Stimulated activated CD4-positive, alpha-beta T cell treated with anti-CD3 and anti-CD28 coated beads, TNF-alpha, amount 100 ng/mL, for 24 hours (primary cell): ENCODE data around the gene S100A2.

ENCODE experiments used
- DNase-seq, 3 experiments: peaks; one replicate each; pipeline ENCODE4 v3.0.0-alpha.2; 2020; ENCODE audit warnings: low read depth in 3 of 3

The S100A2 gene

DNA sequence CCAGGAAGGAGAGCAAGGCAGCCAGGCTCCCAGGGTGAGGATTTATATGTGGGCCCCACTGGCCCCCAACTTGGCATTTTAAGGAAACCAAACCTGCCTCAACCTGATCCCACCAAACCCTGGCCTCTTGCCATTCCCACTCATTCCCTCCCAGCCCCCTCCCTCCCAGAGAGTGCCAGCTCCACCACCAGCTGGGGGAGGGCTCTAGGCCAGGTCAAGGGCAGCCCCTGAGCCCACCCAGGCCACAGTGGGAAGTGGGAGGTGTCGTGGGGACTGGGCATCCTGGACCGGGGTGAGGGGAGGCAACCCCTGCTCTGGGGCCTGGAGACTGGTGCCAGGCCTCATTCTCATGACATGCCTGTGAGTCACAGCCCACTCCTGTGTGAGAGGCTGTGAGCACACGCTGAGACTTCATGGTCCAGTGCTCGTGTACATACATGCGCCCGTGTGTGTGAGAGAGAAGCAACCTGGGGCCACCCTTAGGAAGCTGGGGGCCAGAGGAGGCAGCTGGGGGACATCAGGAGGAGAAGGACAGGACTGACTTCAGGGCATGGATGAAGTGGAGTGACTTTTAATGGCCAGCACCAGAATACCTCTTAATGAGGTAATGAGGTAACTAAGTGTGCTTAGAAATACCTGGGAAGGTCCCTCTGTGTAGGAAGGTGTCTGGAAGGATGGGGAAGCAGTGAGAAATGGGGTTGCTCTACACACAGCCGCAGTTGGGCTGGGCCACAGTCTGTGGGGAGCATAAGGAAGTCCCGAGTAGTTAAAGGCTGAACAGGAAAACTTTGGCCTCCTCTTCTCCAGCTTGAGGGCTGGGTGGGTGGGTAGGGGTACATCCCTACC lies at the start of gene S100A2:
TSS of gene S100A2 (minus strand) at position 316 of the 846 bp plus-strand sequence. CDS start 1,967 bp downstream, outside the sequence.
- peak; percentile 31 to 56 (median 47) for DNase-seq

DNA sequence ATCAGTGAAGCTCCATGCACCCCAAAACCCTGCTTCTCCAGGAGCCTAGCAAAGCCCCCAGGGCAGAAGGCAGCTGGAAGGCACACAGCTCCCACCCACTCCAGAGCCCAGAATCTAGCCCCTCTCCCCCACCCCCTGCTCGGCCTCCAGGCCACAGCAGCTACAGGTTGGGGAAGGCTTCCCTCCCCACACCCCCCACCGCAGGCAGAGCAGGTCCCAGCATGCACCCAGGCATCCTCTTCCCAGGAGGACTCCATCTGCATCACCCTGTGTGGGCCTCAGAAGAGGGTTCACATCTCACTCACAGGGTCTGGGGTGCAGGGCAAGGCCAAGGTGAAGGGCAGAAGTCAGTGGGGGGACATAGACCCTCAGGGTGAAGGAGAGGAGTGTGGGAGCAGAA lies 49.8 kb upstream of the S100A2 start:
- DNase-seq: no peak

DNA sequence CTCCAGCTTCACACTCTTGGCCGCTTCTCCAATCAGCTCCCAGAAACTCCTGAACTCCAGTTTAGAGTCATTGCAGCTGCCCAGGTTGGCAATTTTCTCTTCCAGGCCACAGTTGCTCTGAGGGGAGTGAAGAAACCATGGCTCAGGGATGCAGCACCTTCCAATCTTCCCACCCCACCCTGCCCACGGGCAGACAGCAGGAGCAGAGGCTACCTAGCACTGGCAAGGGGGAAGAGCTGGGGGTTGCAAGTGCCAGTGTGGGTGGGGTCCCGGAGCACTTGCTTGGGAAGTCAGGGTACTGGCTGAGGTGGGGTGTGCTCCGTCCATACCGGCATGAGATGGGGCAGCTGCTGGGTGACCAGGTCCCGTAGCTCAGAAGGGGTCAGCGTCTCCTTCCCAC lies 49.3 kb upstream of the S100A2 start:
- no peak for DNase-seq

DNA sequence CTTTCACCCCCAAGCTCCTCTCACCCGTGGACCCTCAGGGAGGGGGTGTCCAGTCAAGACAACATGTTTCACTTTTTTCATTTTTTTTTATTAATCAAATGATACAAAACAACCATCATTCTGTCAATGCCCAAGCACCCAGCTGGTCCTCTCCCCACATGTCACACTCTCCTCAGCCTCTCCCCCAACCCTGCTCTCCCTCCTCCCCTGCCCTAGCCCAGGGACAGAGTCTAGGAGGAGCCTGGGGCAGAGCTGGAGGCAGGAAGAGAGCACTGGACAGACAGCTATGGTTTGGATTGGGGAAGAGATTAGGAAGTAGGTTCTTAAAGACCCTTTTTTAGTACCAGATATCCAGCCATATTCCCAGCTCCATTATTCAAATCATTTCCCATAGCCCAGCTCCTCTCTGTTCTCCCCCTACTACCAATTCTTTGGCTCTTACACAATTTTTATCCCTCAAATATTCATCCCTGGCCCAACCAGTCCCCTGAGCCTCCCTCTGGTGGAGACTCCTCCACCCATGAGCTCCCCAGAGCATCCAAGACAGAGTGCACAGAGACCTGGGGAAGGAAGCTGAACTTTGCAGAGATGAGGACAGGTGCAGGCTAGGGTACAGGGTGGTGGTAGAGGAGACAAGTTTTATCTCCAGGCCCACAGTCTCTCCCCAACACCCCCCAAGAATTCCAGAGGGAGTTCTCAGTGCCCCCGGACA lies 48.7 kb upstream of the S100A2 start:
- no peak for DNase-seq

DNA sequence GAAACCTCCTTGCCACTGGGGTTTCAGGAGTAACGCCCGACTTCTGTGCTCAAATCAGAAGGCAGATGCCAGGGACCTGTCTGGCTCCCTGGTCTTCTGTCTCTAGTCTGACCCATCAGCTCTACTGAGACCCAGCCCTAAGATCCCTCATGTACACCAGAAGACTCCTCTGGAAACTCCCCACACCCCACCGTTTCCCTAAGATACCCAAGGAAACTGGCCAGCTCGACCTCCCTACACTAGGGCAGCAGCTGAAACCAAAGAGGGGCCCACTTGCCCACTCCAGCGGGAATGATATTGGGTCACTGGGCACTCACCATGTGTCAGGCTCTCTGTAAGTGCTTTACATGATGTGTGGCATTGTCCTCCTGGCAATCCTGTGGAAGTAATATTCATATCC lies 47.8 kb upstream of the S100A2 start:
- DNase-seq: no peak

DNA sequence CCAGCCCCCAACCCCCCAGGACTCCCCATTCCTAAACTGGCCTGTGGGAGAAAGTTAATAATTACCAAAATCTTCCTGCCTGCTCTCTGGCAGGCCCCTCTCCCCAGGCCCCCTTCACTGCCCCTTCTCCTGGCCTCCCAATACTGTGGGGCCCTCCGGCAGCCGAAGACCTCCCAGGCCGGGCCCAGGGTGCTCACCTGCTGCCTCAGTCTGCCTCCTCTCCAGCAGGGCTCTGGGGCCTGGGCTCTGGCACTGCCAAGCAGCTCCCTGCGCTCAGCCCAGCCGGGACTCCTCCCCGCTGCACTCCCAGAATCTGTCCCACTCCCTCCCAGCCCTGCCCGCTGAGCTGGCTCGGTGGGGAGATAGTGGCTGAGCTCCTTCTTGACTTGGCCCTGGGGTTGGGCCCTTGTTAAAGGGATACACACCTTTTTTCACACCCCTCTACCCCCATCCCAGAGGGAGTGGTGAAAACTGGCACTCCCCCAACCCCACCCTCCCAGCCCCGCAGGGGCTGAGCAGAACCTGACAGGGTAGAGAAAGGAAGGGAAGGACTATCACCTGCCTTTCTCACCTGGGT lies 47.2 kb upstream of the S100A2 start, which contains the start of gene S100A16:
TSS of gene S100A16 (minus strand) at position 383 of the 577 bp plus-strand sequence. CDS start 4,986 bp downstream, outside the sequence.
- DNase-seq: no peak

DNA sequence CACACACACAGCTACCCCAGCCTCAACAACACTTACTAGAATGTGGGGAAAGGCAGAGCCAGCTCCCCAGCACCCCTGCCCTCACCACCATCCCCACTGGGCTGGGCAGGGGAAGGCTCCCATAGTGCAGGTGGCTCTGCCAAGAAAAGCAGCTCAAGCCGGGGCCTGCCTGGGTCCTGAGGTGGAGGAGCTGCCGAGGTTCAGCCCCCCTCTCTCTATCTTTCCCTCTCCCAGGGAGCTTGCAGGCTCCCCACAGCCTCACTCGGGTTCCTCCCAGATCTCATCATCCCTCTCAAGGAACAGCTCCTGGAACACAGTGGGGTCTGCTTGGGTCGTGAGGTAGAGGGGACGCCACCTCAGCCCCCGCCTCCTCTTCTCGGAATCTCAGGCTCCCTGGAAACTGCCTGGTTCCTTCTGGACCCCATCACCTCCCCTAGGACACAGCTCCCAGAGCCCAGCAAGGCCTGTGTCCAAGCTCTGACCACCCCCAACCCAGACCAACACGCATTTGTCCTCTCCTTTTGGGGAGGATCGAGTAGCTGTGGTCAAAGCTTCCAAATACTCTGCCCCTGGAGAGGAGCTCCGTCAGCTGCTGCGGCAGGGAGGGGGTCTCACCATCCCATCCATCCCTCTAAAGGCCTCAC lies 46.6 kb upstream of the S100A2 start:
- DNase-seq: no peak

DNA sequence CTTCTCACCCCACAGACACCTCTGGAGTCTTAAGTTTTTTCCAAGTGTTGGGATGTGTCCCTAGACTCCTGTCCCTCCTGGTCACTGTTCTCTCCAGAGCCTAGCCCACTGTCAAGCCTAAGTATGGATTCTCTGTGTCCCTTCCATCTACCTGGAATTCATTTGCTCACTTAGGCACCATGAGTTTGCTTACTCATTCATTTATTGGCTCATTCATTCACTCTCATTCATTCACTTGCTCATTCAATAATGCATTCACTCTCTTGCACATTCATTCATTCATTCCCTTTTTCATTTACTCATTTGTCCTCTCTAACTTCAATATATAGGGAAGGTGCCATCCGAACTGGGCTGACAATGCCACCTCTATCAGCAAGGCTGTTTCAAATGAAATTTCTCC lies 45.7 kb upstream of the S100A2 start:
- no peak for DNase-seq

DNA sequence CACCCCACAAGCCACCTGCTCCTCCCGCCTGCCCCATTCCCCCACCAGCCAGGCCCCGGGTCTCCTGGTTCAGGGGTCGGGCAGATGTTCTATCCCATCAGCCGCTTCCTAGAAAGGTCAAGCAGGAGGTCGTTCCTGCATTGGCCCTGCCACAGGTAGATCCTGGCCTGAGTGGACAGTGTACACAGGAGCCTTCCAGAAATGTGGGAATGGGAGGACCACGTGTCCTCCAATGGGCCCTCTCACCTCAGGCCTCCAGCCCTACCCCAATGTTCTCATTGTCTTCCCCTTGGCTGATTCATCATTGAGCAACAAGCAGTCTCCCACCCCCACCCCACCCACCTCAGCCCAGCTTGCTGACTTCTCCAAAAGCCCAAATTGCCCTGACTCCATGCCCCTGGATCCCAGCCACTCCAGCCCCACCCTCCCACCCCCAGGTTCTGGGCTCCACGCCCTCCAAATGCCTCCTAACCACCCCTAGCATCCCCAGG lies 45.2 kb upstream of the S100A2 start:
- DNase-seq: no peak

DNA sequence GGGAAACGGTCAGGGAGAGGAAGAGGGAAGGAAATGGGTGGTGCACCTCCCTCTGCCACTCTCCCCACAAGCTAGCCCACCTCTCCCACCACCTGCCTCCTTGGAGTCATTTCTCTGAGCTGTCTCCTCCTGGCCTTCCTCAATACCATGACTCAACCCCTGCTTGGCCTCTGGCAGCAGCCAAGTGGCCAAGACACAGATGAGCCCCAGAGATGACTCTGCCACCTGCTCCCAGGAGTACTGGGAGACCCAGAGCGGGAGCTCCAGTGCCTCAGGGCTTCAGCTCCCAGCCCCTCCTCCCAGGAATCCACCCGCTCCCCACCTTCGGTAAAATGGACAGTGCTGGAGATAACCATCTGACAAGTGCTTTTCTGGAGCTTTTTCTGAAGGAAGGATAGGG lies 44.7 kb upstream of the S100A2 start:
- DNase-seq: no peak

DNA sequence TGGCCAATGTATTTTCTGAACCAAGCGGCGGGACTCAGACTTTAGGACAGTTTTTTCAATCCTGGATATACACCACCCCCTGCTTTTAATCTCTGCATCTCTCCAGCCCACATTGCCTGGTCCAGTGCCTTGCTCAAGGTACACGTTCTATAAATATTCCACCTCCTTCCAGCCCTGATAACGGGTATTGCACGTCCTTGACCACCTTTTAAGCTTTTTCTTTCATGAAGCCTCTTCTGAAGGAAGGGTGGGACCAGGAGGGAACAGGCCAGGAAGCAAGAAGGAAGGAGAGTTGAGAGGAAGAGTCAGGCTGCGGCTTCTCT lies 43.9 kb upstream of the S100A2 start:
- no peak for DNase-seq

DNA sequence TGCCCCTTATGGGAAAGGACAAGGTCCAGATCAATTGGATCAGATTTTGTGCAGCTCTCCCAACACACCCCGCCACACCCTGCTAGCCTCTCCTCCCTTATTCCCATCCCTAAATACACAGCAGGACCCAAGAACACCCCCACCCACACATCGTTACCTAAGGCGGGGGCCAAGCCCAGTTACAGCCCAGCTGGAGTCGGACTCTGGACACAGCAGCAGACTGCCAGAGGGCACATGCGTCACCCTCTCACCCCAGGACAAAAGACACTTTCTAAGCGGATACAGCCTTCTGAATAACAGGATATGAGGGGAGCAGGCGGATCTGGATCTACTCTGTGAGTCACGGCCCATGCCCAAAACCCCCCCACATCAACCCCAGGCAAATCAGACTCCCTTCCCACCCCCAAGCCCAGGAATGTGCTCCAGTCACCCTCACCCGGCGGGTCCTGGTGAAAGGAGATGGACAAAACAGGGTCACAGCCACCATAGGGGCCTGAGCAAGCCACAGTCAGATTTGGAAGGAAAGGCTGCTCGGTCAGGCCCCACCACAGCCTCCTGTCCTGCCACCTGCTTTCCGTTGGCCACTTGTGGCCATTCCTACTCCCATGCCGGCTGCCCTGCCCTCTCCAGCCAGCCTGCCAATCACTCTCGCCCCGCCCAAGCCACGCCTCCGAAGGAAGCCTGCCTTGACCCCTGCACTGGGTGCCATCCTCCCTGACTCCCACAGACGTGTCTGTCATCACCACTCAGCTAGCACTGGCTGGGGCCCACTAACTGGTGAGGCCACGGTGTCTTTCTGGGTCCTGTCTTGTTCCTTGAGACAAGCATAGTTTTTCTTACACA lies 43.3 kb upstream of the S100A2 start:
- DNase-seq: no peak

DNA sequence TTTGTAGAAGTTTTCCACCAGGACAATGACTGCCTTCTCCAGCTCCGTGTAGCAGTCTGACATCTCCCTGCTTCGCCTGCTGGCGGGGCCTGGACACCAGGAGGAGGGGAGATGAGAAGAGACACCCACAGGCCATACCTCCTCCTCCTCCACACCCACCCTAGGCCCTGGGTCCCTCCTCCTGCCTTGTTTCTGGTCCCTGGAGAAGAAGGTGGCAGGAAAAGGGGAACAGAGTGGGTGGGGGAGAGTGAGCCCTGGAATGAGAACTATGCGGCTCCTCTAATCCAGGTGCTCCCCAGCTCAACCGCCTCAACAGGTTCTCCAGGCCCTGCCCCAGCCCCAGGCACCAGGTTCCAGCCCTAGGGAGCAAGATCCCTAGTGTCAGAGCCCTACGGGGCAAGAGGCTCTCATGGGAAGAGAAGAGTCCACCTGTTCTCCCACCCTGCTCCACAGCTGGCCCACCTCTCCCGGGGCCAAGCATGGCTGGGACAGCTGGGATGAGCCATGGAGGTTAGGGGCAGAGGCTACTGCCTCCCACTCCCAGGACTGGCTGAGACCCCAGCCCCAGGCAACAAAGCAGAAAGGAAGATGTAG lies 42.5 kb upstream of the S100A2 start:
- DNase-seq: no peak

DNA sequence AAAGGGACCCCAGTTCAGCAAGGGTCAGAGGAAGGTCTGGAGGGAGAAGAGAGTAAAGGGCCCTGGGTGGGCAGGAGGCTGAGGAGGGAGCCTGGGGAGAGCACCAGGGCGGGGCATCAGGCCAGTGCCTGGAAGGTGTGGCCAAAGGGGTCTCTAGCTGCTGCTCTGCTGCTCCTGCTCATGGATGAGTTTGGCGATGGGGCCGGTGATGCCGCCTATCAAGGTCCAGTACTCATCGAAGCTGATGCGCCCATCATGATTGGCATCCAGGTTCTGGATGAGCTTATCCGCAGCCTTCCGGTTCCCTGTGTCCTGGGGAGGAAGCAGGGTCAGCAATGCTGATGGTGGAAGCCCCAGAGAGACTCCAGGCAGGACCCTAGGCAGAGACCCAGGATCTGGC lies 41.7 kb upstream of the S100A2 start:
- no peak for DNase-seq

DNA sequence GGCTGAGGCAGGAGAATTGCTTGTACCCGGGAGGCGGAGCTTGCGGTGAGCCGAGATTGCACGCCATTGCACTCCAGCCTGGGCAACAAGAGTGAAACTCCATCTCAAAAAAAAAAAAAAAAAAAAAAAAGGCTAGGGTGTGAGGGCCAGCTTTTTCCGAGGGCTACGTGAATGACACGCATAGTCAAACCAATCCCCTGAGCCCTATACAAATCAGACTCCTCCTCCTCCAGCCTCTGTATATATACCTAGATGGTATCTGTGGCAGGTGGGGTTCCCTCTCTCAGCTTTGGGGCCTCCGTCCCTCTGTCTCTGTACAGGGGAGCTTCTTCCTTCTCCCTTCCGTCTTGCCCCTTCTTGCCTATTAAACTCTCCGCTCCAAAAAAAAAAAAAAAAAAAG lies 40.5 kb upstream of the S100A2 start:
- DNase-seq: no peak

DNA sequence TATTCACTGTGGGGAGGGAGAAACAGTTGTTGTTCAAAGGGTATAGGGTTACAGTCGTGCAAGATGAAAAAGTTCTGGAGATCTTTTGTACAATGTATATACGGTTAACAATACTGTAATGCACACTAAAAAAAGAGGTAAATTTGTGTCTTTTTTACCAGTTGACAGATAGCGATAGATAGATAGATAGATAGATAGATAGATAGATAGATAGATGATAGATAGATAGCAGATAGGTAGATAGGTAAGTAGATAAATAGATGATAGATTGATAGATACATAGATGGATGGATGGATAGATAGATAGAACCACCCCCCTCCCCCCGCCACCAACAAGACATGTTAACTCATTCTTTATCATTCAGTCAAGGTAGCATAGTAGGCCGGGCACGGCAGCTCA lies 37.1 kb upstream of the S100A2 start:
- no peak for DNase-seq

DNA sequence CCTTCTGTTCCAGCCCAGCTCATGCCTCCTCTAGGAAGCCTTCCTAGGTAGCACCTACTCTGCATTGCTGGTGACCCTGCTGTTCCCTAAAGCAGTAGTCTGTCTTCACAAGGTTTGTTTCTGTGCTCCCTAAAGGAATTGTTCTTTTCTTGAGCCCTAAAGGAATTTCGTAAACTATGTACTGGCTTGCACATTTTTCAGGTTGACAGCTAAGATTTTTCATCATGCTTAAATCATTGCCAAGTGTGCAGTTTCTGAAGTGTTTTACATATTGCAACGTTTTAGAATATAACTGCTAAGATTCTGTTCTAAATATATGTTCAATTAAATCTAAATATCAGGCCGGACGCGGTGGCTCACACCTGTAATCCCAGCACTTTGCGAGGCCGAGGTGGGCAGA lies 34.2 kb upstream of the S100A2 start:
- DNase-seq: no peak

DNA sequence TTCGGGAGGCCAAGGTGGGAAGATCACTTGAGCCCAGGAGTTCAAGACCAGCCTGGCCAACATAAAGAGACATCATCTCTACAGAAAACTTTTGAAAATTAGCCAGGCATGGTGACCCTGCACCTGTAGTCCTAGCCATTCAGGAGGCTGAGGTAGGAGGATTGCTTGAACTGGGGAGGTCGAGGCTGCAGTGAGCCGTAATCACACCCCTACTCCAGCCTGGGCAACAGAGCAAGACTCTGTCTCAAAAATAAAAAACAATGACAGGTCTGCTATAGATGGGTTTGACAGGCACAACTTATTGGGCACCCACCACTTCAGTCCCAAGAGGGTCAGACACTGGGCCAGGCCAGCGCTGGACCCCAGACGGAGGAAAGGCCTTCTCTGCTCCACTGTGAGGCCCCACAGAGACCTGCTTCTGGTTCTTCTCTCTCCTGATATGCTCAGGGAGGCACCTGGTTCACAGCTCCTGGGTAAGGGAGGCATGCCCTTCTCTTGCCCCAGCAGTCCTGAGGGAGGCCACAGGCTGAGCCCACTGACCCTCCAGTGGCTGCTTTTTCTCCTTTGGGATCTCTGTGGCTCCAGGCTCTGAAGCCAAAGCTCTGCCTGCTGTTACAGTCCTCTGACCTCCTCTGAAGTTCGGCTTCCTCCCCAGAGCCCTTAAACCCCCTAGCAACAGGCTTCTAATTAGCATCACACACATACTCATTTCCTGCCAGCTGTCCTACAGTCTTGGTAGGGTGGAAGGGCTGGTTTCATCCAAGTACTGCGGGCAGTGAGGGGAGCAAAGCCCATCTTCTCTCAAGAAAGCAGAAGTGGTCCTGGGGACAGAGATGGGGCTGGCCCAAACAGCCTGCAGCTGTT lies 32.9 kb upstream of the S100A2 start:
- no peak for DNase-seq

DNA sequence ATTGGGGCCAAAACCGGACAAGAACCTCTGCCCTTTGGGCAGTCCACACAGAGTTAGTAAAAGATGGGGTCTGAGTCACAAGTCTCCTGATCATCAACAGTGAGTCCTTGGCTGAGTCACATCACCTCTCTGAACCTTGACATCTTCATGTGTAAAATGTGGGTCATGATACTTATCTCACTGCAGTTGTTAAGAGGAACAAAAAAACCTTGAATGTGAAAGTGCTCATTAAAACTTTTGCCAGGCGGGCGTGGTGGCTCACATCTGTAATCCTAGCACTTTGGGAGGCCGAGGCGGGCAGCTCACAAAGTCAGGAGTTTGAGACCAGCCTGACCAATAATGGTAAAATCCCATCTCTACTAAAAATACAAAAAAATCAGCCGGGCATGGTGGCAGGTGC lies 31.6 kb upstream of the S100A2 start:
- DNase-seq: no peak

DNA sequence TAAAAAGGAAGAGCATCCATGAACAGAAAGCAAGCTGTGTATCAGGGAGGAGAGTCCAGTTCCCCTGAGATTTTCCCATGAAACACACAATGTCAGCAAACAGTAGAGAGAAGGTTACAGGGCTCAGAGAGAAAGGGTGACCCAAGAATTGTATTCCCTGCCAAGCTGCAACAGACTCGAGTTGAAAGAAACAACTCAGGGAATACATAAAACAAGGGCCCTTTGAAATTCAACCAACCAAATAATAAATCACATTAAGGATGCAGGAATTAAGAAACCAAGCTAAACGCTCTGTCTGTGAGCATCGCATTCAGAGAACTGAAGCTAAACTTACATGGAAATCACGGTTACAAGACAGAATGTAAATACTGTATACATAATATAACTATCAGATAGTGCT lies 27.1 kb upstream of the S100A2 start:
- no peak for DNase-seq
